Measurements from ENCODE around the gene LIMS1.
"Not testable (repeated sequence)": the region's sequence is repeated elsewhere in the genome, so short reads cannot be mapped to it uniquely, and the experiment has no call there.

Gene LIMS1, protein sequence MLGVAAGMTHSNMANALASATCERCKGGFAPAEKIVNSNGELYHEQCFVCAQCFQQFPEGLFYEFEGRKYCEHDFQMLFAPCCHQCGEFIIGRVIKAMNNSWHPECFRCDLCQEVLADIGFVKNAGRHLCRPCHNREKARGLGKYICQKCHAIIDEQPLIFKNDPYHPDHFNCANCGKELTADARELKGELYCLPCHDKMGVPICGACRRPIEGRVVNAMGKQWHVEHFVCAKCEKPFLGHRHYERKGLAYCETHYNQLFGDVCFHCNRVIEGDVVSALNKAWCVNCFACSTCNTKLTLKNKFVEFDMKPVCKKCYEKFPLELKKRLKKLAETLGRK

DNA sequence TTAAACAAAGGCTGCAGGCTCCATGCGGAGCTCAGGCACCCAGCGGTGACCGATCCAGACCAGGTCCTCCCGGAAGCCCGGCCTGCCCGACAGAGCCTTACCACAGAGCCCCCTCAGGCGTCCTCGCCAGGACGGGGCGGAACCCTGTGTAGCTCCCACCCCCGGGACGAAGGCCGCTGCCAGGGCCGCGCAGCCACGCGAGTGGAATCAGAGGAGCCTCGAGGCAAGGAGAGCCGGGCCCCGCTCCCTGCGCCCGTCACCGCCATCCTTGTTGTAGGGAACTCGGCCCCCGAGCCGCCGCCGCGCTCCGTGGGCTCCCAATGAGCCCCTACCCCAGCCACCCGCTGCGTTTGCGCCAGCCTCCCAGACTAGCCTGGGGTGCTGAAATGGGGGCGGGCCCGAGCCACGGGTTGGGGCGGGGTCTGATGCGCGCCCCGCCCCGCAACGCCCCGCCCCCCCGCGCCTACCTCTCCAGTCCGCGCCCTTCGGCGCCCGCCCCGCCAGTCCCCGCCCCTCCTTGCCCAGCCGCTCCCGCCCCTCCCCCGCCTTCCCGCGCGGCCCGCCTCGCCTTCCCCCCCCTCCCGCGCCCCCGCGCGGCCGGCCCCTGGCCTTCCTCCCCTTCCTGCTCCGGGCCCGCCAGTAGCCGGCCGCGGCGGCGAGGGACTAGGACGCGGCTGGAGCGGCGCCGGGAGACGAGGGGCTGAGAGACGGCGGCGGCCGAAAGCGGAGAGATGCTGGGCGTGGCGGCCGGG is at the start of gene LIMS1:
LIMS1 (plus strand) TSS at position 639 of the 752 bp plus-strand sequence; CDS start at position 732, 93 bp downstream.
- peak; percentile 73 to 96 (median 86) for DNase-seq
- intact Hi-C loops (cut with DNase I): loop anchor here (10.0 kb wide), 1 partner anchor 89 kb away; the partner anchor contains the start of gene GCC2

DNA sequence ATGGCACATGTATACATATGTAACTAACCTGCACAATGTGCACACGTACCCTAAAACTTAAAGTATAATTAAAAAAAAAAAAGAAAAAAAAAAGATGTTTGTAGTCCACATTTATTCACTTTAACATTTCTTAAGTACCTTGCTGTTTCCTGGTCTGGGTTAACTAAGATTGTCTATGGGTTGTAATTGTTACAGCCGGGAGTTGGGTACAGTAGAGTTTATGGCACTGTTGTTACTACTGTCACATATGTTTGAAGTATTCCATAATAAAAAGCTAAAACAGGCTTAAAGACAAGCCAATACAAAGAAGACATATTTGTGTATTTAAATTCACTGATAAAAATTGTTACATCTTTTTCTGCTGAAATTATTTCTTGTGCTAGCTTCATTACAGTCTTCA is 49.0 kb upstream of the LIMS1 start:
- intact Hi-C loops (cut with DNase I): no loop called here
- no peak for DNase-seq

DNA sequence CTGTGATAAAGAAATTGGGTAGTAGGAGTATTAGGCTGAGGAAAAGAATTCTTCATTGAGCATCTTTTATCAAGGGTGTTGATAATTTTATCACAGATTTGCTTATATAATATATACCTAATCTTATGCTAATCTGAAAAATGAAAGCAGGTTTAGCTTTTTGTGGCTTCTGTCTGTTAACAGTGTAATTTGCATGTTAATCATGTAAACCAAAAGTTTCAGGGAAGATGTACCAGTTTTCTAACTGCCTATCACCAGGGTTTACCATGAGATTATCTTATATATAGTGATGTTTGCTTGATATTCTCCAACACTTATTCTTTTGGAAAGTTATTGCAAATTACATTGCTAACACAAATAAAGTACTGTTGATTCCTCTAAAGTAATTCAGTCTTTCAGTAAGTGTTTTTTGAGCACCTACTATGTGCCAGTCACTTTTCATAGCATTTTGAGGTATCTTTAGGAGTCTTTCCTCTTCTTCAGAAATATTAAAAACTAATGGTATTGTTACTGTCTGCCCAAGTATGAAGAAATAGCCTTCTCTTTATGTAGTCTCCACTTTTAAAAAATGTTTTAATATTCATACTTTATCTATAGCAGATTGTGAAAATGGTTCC is 43.7 kb upstream of the LIMS1 start:
- intact Hi-C loops (cut with DNase I): no loop called here

DNA sequence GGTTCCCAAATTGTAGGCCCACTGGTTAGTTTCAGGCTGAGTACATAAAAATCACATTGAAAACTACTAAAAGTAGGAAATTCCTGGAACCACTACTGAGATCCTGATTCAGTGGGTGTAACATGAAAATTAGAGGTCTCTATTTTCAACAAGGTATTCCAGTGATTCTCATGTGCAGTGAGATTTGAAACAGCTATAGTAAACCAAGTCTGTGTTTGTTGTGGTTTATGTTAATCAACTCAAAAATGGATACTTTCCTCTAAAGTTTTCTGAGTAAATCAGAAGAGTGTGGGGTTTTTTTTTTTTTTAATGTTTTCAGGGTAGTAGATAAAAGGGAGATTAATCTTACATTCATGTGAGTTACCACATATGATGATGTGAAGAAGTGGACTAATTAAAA is 42.4 kb upstream of the LIMS1 start:
- DNase-seq: no peak
- intact Hi-C loops (cut with DNase I): no loop called here

More for the DNA sequence above, 43.7 kb upstream of the LIMS1 start:
- DNase-seq: no peak

DNA sequence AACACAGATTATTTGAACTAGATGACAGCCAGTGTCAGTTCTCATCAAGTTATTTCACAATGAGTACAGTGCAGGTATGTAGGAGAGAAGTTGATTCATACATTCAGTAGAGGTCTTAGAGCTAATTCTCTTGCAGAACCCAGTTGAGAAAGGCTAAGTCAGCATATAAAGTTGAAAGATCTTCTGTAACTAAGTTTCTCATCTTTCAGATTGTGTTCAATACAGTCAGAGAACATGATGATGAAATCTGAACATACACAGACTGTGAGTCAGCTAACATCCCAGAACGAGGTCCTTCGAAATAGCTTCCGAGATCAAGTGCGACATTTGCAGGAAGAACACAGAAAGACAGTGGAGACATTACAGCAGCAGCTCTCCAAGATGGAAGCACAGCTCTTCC is 41.9 kb upstream of the LIMS1 start:
- no peak for DNase-seq
- intact Hi-C loops (cut with DNase I): no loop called here

DNA sequence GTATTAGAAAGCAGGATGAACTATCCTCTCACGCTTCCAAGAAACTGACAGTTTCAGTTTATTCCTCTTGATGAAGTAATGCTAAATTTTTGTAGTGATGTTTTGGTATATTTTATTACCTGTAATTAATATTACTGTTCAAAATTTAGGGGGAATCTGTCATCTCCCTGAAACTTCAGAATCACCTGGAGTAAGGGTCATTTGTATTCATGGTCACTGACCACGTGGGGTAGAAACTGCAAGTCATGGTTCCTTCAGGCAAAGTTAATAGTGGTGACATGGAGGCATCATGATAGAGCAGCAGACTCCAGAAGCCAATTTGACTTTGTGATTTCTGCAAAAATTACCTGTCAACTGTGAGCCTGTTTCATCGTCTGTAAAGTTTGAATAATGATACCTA is 38.1 kb upstream of the LIMS1 start:
- DNase-seq; intact Hi-C loops (cut with DNase I): not testable (repeated sequence)

DNA sequence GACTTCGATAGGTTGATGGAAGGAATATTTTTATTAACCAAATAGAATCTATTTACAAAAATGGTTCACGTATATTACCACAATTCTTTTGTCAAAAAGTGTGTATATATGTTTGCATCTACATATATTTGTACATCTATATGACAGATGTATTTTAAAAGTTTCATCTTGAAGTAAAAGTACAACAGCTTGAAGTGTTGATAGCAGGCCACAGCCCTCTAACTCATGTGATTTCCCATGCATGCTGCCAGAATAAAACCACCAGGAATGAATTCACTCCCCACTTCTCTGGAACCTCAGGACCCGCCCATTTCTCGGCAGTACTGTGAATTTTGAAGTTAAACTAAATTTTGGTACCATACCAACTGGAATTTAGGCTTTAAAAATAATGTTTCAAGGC is 26.6 kb upstream of the LIMS1 start:
- intact Hi-C loops (cut with DNase I); DNase-seq: not testable (repeated sequence)

DNA sequence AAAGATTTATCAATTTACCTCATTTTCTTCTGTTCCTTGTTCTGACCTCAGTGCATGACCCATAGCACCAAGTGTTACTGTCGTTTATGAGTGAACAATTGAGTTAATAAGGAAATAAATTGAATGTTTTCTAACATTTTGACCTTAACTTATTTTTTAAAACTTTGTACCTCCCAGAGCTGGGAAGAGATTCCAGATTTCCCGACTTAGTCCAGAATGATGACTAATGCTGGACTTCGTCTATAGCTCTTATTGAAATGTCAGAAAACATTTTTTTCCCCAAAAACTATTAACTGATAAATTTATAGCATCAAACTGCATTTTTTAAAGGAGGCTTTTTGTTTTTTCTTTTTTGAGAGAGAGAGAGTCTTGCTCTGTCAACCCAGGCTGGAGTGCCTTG is 21.8 kb upstream of the LIMS1 start:
- DNase-seq; intact Hi-C loops (cut with DNase I): not testable (repeated sequence)

DNA sequence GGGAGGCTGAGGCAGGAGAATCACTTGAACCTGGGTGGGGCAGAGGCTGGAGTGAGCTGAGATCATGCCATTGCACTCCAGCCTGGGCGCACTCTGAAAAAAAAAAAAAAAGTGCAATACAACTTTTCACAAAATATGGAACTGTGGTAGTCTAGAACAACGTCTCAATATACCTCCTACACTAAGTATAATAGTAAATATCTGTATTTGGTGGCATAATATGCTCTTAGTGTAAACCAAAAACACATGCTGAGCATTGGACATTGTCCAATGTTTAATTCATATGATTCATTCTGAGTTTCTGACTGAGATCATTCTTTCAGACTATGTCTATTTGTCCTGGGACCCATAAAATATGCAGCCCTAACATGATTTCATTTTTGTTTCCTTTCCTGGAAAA is 19.8 kb upstream of the LIMS1 start:
- DNase-seq; intact Hi-C loops (cut with DNase I): not testable (repeated sequence)

DNA sequence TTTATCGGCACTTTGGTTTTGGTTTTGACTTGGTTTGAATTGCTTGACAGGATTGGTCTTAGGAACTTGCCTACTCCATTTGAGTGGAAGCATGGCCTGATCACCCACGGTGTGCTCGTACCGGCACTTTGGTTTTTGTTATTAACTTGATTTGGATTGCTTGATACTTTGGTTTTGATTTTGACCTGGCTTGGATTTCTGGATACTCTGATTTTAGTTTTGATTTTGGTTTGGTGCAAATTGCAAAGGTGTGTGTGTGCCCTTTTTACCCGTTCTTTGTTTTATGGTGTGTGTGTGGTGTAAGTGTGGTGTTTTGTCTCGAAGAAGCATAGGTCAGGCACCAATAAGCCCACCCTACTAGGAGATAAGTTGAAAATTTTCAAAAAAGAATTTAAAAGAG is 9.6 kb upstream of the LIMS1 start:
- intact Hi-C loops (cut with DNase I); DNase-seq: not testable (repeated sequence)

DNA sequence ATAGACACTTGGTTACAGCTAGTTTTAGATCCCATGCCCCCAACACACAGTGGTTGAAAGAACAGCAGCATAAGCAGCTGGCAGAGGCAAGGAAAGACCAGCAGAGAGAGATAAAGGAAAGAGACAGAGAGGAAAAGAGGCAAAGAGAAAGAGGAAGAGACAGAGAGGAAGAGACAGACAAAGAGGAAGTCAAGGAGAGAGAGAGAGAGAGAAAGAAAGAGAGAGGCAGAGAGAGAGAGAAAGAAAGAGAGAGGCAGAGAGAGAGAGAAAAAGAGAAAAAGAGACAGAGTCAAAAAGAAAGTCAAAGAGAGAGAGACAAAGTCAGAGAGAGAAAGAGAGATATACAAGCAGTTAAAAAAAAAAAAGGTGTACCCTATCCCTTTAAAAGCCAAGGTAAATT is 9.0 kb upstream of the LIMS1 start:
- DNase-seq; intact Hi-C loops (cut with DNase I): not testable (repeated sequence)

DNA sequence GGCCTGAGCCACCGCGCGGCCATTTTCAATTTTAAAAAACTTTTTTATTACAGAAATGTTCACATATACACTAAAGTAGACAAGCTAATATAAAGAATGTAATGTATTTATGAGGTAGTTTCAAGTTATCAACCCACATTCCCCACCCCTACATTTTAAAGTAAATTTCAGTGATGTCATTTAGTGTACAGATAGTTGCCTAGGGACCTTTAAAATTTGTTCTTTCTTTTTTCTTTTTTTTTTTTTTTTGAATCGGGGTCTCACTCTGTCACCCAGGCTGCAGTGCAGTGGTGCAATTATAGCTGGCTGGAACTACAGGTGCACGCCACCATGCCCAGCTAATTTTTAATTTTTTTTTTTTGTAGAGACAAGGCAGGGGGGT is 2.6 kb upstream of the LIMS1 start:
- DNase-seq: no peak
- intact Hi-C loops (cut with DNase I): loop anchor here (10.0 kb wide), 1 partner anchor 87 kb away; the partner anchor contains the start of gene GCC2

DNA sequence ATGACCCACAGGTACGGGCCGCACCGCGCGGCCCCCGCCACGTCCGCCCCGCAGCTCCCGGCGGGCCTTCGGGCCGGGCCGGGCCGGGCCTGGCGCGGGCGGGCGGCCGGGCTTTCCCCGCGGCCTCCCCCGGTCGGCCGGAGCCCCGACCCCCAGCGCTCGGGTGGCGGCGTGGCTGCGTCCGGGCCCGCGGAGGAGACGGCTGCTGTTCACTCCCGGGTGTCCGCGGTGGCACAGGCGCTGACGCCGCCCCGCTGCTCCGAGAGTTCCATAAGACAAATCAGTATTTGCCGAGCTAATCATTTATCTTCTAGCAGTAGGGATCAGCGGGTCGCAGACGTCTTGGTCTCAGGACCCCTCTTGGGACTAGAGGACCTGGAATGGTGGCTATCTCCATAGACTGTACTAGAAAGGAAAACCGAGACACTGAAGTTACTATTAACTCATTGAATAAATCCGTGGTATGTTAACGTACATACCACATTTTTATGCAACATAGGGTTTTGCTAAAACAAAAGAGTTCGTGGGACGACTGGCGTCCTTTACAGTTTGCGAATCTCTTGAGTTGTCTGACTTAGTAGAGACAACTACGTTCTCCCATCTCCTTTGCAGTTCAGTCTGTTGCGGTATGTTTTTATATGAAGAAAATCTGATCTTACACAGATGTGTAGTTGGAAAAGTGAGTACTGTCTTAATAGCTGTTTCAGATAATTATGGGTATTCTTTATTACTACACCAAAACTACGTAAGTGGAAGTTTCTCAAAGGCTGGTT is 500 bp downstream of the LIMS1 start:
- intact Hi-C loops (cut with DNase I): loop anchor here (5.0 to 10.0 kb wide), 2 partner anchors 43 to 90 kb away; partner anchors contain the start of gene GCC2
- peak in 9 of 10 donors; percentile 10 to 90 (median 31) for DNase-seq

DNA sequence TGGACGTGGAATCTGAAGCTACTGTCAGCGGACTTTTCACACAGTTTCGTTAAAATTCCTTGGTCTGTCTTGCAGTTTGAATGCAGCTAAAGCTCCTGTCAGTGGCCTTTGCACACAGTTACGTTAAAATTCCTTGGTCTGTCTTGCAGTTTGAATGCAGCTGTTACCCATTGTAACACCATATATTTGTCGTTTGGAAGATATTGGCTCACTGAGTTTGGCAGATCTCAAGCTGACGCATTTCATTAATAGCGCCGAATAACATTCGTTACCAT is 1.0 kb downstream of the LIMS1 start:
- DNase-seq: no peak
- intact Hi-C loops (cut with DNase I): loop anchor here (5.0 to 10.0 kb wide), 2 partner anchors 42 to 90 kb away; partner anchors contain the start of gene GCC2

DNA sequence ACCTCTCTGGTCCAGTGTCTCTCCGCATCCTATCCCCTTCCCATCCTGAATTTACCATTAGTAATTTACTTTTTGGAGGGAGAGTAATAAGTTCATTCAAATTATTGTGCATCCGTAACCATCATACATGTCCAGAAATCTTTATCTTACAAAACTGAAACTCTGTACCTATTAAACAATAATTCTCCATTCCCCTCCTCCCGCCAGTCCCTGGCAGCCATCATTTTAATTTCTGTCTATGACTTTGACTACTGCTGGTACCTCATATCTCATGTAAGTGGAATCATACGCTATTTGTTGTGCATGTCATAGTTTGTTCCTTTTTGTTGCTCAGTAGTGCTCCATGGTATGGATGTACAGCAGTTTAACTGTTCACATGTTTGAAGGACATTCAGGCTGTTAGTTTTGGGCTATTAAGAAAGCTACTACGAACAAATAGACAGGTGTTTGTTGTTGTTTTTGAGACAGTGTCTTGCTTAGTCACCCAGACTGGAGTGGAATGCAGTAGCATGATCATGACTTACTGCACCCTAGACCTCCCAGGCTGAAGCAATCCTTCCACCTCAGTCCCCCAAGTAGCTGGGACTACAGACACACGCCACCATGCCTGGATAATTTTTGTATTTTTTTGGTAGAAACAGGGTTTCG is 2.0 kb downstream of the LIMS1 start:
- intact Hi-C loops (cut with DNase I): loop anchor here (5.0 to 10.0 kb wide), 2 partner anchors 41 to 91 kb away; partner anchors contain the start of gene GCC2
- DNase-seq: no peak

DNA sequence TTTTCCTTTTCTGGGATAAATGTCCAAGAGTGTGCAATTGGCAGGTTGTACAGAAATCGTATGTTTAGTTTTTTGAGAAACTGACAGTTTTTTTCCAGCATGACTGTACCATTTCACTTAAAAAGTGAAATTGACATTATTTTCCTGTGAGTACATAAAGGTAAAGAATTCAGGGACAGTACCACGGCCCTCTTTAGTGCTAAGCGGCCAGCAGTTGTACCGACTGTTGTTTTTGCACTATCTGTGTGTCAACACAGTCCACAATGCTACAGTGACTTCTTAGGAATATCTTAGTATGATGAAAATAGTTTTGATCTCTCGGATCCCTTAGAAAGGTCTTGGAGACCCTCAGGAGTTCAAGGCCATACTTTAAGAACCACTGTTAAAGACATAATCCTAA is 2.6 kb downstream of the LIMS1 start:
- intact Hi-C loops (cut with DNase I): loop anchor here (5.0 to 10.0 kb wide), 2 partner anchors 40 to 92 kb away; partner anchors contain the start of gene GCC2
- DNase-seq: no peak

DNA sequence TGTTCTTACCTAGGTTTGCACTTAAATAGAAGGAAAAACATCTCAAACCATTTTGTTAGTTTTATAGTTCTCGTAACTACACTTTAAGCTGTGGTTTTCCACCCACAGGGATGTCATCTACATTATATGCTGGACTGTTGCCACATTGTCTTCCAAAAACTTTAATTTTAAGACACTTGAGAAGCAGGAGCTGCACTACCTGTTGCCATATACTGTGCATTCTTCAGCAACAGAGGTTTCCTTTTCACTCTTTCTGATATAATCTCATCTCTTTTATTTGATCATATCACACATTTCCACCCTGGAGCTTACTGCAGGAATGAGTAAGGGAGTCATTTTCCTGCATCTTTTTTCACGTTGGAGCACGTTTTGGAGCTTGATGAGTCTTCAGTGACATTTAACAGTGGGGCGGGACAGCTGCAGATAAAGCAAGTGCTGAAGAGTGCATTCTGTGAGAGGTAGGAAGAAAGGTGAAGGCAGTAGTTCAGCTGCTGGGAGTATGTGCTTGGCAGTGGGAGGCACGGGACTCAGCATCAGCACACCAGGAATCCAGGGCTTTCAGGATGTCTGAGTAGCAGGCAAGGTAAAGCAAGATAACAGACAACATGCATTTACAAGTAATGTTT is 3.8 kb downstream of the LIMS1 start:
- no peak for DNase-seq
- intact Hi-C loops (cut with DNase I): loop anchor here (5.0 to 10.0 kb wide), 2 partner anchors 39 to 93 kb away; partner anchors contain the start of gene GCC2

DNA sequence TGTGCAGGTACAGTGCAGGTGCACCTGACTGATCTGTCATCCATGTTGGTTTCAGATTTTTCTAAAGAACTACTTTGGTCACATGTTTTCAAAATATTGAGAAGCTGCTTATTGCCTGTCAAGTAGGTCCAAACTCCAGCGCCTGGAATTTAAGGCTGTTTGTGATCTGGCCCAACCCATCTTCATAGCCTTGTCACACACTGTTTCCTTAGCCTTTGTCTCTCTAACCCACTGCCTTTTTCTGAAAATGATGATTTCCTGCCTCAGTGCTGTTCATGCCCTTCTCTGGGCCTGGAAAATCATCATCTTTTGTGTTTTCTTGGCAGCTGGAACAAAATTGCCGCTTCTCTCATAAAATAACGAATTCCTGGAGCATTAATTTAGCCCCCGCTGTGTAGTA is 7.2 kb downstream of the LIMS1 start:
- intact Hi-C loops (cut with DNase I): no loop called here
- DNase-seq: no peak

DNA sequence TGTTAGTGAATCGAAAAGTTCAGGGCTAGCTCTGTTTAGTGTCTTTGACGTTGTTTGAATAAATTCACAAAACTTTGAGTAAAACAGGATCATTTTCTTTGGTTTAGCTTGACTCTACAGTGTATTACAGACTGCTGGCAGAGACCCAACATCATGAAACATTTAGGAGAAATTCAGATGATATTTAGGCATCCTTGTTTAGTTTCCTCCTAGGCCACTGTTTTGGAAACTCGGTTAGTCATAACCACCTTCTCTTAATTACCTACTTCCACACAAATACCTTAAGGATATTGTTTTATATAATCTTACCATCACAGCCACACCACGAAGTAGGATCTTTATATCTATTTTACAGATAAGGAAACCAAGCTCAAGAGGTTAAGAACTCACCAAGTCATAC is 7.8 kb downstream of the LIMS1 start:
- DNase-seq: no peak
- intact Hi-C loops (cut with DNase I): no loop called here

All from posterior cingulate gyrus (tissue), 11 donors.